ENCODE measurements around the gene IL1RN.

DNA sequence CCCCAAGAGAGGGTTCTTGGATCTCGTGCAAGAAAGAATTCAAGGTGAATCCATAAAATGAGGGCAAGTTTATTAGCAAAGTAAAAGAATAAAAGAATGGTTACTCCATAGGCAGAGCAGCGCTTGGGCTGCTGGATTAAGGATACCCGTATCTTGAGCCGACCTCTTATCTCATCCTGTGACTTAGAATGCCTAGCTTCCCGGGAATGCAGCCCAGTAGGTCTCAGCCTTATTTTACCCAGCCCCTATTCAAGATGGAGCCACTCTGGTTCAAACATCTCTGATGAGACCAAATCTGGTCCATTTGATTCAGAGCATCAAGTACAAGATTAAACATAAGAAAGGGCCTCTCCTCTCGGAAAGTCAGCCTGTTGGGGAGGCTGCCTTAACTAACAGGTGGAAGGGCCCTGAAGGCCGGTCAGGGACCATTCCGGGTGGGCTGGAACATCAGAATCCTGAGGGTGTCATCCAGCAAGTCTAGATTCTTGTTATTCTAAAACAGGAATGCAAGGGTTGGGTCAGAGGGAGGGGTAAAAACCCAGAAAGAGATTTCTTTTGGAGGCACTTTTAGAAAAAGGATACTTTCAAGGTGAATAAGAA lies 52.1 kb downstream of the IL1RN start:
- TF ChIP-seq, protein P1, sequence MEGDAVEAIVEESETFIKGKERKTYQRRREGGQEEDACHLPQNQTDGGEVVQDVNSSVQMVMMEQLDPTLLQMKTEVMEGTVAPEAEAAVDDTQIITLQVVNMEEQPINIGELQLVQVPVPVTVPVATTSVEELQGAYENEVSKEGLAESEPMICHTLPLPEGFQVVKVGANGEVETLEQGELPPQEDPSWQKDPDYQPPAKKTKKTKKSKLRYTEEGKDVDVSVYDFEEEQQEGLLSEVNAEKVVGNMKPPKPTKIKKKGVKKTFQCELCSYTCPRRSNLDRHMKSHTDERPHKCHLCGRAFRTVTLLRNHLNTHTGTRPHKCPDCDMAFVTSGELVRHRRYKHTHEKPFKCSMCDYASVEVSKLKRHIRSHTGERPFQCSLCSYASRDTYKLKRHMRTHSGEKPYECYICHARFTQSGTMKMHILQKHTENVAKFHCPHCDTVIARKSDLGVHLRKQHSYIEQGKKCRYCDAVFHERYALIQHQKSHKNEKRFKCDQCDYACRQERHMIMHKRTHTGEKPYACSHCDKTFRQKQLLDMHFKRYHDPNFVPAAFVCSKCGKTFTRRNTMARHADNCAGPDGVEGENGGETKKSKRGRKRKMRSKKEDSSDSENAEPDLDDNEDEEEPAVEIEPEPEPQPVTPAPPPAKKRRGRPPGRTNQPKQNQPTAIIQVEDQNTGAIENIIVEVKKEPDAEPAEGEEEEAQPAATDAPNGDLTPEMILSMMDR (IDR thresholded peaks at IDR 0.05): no peak
- TF ChIP-seq EZH2 (IDR thresholded peaks at IDR 0.05) (no peak), EZH2phosphoT487 (IDR thresholded peaks at IDR 0.05) (no peak)

All from neural progenitor cell (in vitro differentiated cells).